H1 (cell line): ENCODE measurements around the gene FAM76B. TPM values are rescaled to one million over a fixed set of nuclear protein-coding genes. Genes with fewer than 3 reads are reported as not detected.

Experiments
- CTCF ChIA-PET: fragments of 300-600 bp; sonication (Branson Sonifier 250); formaldehyde crosslinking; loops from one replicate; lab custom pipeline; 2021; ENCODE audit not compliant: partially characterized antibody; lab: Charles Lee
- POLR2A ChIA-PET: fragments of 300-600 bp; sonication (Branson Sonifier 250); formaldehyde crosslinking; loops from one replicate; lab custom pipeline; 2021; ENCODE audit warnings: inconsistent platforms; ENCODE audit not compliant: partially characterized antibody; lab: Charles Lee
- DNase-seq, 2 experiments: peaks; one replicate each; pipeline versions ENCODE4 v3.0.0 to v3.0.0-alpha.2; 2010 to 2022; ENCODE audit warnings: low spot score in 2 of 2, low read depth in 1 of 2, mixed read lengths in 1 of 2
- FAIRE-seq: peaks from 2 replicates; lab custom pipeline; 2011; peaks lifted over from hg19 to GRCh38; lab: Jason Lieb, UNC
- H2AFZ ChIP-seq: 2 replicates; pipeline ENCODE4 v1.8.1; 2012; ENCODE audit warnings: low read length, inconsistent platforms
- H2AK5ac ChIP-seq: 2 replicates; pipeline ENCODE4 v1.6.1; 2013; ENCODE audit warnings: low read depth, low read length
- H2BK120ac ChIP-seq: replicated peaks from 2 replicates; pipeline ENCODE3; 2013; ENCODE audit warnings: low read depth, low read length, inconsistent platforms
- H2BK12ac ChIP-seq: 2 replicates; pipeline ENCODE4 v1.6.1; 2013; ENCODE audit warnings: low read depth, low read length
- H2BK15ac ChIP-seq: 2 replicates; pipeline ENCODE4 v1.6.1; 2013; ENCODE audit warnings: low read length
- H2BK20ac ChIP-seq: 2 replicates; pipeline ENCODE4 v1.6.1; 2013; ENCODE audit warnings: low read length
- H2BK5ac ChIP-seq: 2 replicates; pipeline ENCODE4 v1.6.1; 2013; ENCODE audit warnings: low read depth, low read length
- H3K14ac ChIP-seq: 2 replicates; pipeline ENCODE4 v1.6.1; 2013; ENCODE audit warnings: inconsistent platforms; ENCODE audit not compliant: insufficient read length
- H3K18ac ChIP-seq: 2 replicates; pipeline ENCODE4 v1.6.1; 2013; ENCODE audit warnings: low read length; ENCODE audit errors: extremely low read depth
- H3K23ac ChIP-seq: 2 replicates; pipeline ENCODE4 v1.6.1; 2013; ENCODE audit warnings: inconsistent platforms; ENCODE audit not compliant: insufficient read length
- H3K23me2 ChIP-seq: 2 replicates; pipeline ENCODE4 v1.6.1; 2013; ENCODE audit warnings: low read depth, low read length
- H3K27ac ChIP-seq: 2 replicates; pipeline ENCODE4 v1.6.1; 2011; ENCODE audit warnings: low read depth, low read length, inconsistent platforms
- H3K27me3 ChIP-seq, 4 experiments: replicated peaks in 1 of 4; 1 replicate in 1 of 4; 2 replicates in 3 of 4; pipeline versions ENCODE4 v1.6.1 to v1.8.1; 2011 to 2013; ENCODE audit warnings: low read length in 3 of 4, mild to moderate bottlenecking in 3 of 4, inconsistent platforms in 2 of 4, mixed read lengths in 2 of 4, moderate library complexity in 1 of 4; ENCODE audit not compliant: control insufficient read depth in 3 of 4, insufficient read depth in 3 of 4; ENCODE audit errors: extremely low read depth in 1 of 4
- H3K36me3 ChIP-seq, 4 experiments: 2 replicates each; pipeline versions ENCODE4 v1.6.1 to v1.8.1; 2011 to 2013; ENCODE audit warnings: mild to moderate bottlenecking in 4 of 4, low read length in 3 of 4, moderate library complexity in 2 of 4, control low read depth in 1 of 4, inconsistent platforms in 1 of 4; ENCODE audit not compliant: insufficient read depth in 4 of 4, control insufficient read depth in 2 of 4
- H3K4ac ChIP-seq: replicated peaks from 2 replicates; pipeline ENCODE3; 2013; ENCODE audit warnings: low read length, low read depth, mixed read lengths, inconsistent platforms; ENCODE audit not compliant: insufficient read length
- H3K4me1 ChIP-seq, 4 experiments: replicated peaks in 1 of 4; 1 replicate in 1 of 4; 2 replicates in 3 of 4; pipeline versions ENCODE4 v1.6.1 to v1.8.1; 2011 to 2013; ENCODE audit warnings: low read length in 3 of 4, inconsistent platforms in 2 of 4, mixed read lengths in 1 of 4; ENCODE audit not compliant: insufficient read depth in 4 of 4, control insufficient read depth in 3 of 4
- H3K4me2 ChIP-seq, 2 experiments: 2 replicates each; pipeline versions ENCODE4 v1.6.1 to v1.8.1; 2011 to 2013; ENCODE audit warnings: low read depth in 2 of 2, low read length in 2 of 2, control low read depth in 1 of 2, inconsistent platforms in 1 of 2, mild to moderate bottlenecking in 1 of 2; ENCODE audit not compliant: insufficient read depth in 1 of 2
- H3K4me3 ChIP-seq, 4 experiments: fragments of 200-600, 300-600 bp in 1 of 4; sonication (generic), shearing (Covaris generic), sonication (Bioruptor Twin) in 1 of 4; 2 replicates each; pipeline versions ENCODE4 v1.5.1 to v1.8.1; 2011 to 2016; ENCODE audit warnings: low read length in 4 of 4, low read depth in 3 of 4, control low read depth in 2 of 4, inconsistent platforms in 2 of 4, mild to moderate bottlenecking in 2 of 4, mixed read lengths in 1 of 4, moderate library complexity in 1 of 4; ENCODE audit not compliant: insufficient read depth in 2 of 4; ENCODE audit errors: extremely low read depth in 1 of 4
- H3K56ac ChIP-seq: replicated peaks from 2 replicates; pipeline ENCODE3; 2013; ENCODE audit warnings: low read depth, mild to moderate bottlenecking, mixed read lengths, low read length, inconsistent platforms; ENCODE audit not compliant: insufficient read length
- H3K79me1 ChIP-seq: 2 replicates; pipeline ENCODE4 v1.6.1; 2013; ENCODE audit warnings: low read depth, low read length, control low read depth
- H3K79me2 ChIP-seq, 2 experiments: 2 replicates each; pipeline versions ENCODE4 v1.6.1 to v1.8.1; 2012 to 2013; ENCODE audit warnings: low read length in 2 of 2, mild to moderate bottlenecking in 2 of 2, inconsistent platforms in 1 of 2; ENCODE audit not compliant: insufficient read depth in 2 of 2, control insufficient read depth in 1 of 2
- H3K9ac ChIP-seq, 4 experiments: replicated peaks in 1 of 4; 1 replicate in 1 of 4; 2 replicates in 3 of 4; pipeline versions ENCODE4 v1.6.1 to v1.8.1; 2011 to 2013; ENCODE audit warnings: low read depth in 3 of 4, low read length in 3 of 4, control low read depth in 2 of 4, mild to moderate bottlenecking in 2 of 4, moderate library complexity in 2 of 4, inconsistent platforms in 1 of 4; ENCODE audit errors: extremely low read depth in 1 of 4
- H3K9me3 ChIP-seq, 2 experiments: 2 replicates each; pipeline versions ENCODE4 v1.6.1 to v1.8.1; 2012 to 2013; ENCODE audit warnings: mild to moderate bottlenecking in 2 of 2, moderate library complexity in 2 of 2, control low read depth in 1 of 2, inconsistent platforms in 1 of 2, low read depth in 1 of 2, low read length in 1 of 2, mixed read lengths in 1 of 2; ENCODE audit not compliant: insufficient read depth in 2 of 2
- H4K20me1 ChIP-seq, 2 experiments: replicated peaks in 1 of 2; 2 replicates each; pipeline versions ENCODE3 to v1.8.1; 2011 to 2013; ENCODE audit warnings: inconsistent platforms in 2 of 2, low read length in 2 of 2, mild to moderate bottlenecking in 1 of 2; ENCODE audit not compliant: insufficient read depth in 2 of 2, control insufficient read depth in 1 of 2
- H4K5ac ChIP-seq: 2 replicates; pipeline ENCODE4 v1.6.1; 2013; ENCODE audit warnings: low read length, low read depth, mixed read lengths, inconsistent platforms; ENCODE audit not compliant: insufficient read length
- H4K8ac ChIP-seq: 2 replicates; pipeline ENCODE4 v1.8.0; 2013; ENCODE audit warnings: mild to moderate bottlenecking, moderate library complexity, low read length, inconsistent platforms; ENCODE audit not compliant: insufficient read depth; ENCODE audit errors: extremely low read depth
- H4K91ac ChIP-seq: replicated peaks from 2 replicates; pipeline ENCODE3; 2013; ENCODE audit warnings: low read length, mixed read lengths, inconsistent platforms; ENCODE audit not compliant: insufficient read length
- BRCA1 ChIP-seq: IDR thresholded peaks from 2 replicates; pipeline ENCODE4 v1.6.1; 2012; ENCODE audit warnings: low read depth, low read length, improper control_type of control experiment
- EGR1 ChIP-seq: IDR thresholded peaks from 2 replicates; pipeline ENCODE4 v1.6.1; 2011; ENCODE audit warnings: low read depth, low read length, borderline replicate concordance
- HDAC2 ChIP-seq, 2 experiments: fragments of 300-600 bp in 1 of 2; sonication (generic) in 1 of 2; IDR thresholded peaks; 2 replicates each; pipeline ENCODE4 v1.6.1; 2011 to 2012; ENCODE audit warnings: low read depth in 2 of 2, low read length in 2 of 2, mild to moderate bottlenecking in 2 of 2, moderate library complexity in 2 of 2, borderline replicate concordance in 1 of 2, inconsistent platforms in 1 of 2
- JUND ChIP-seq: IDR thresholded peaks from 2 replicates; pipeline ENCODE4 v1.6.1; 2011; ENCODE audit warnings: mild to moderate bottlenecking, improper control_type of control experiment, low read length
- MAFK ChIP-seq: IDR thresholded peaks from 2 replicates; pipeline ENCODE4 v1.6.1; 2012; ENCODE audit warnings: low read depth, mild to moderate bottlenecking, improper control_type of control experiment, low read length
- RAD21 ChIP-seq, 2 experiments: IDR thresholded peaks in 1 of 2; conservative IDR thresholded peaks in 1 of 2; 2 replicates each; pipeline ENCODE4 v1.6.1; 2011; ENCODE audit warnings: low read depth in 2 of 2, low read length in 2 of 2, improper control_type of control experiment in 1 of 2, inconsistent platforms in 1 of 2, mild to moderate bottlenecking in 1 of 2, moderate library complexity in 1 of 2
- RBBP5 ChIP-seq: IDR thresholded peaks from 2 replicates; pipeline ENCODE4 v1.7.1; 2012; ENCODE audit warnings: low read depth, mild to moderate bottlenecking, inconsistent platforms, low read length, moderate library complexity, borderline replicate concordance
- SP1 ChIP-seq: IDR thresholded peaks from 2 replicates; pipeline ENCODE4 v1.6.1; 2011; ENCODE audit warnings: low read depth, low read length
- USF2 ChIP-seq: IDR thresholded peaks from 2 replicates; pipeline ENCODE4 v1.6.1; 2011; ENCODE audit warnings: low read length, improper control_type of control experiment
- ZNF274 ChIP-seq: IDR thresholded peaks from 2 replicates; pipeline ENCODE4 v1.7.0; 2012; ENCODE audit warnings: low read length, borderline replicate concordance; ENCODE audit errors: extremely low read depth
- WGBS, 2 experiments: shearing (Covaris generic) in 1 of 2; methylation state at CpG; one replicate each; pipeline versions ENCODE4 v1.1.6 to v1.1.7; 2013 to 2015; ENCODE audit warnings: low lambda C conversion rate in 2 of 2, mixed read lengths in 2 of 2, inconsistent platforms in 1 of 2, low coverage in 1 of 2, missing lambda C conversion rate in 1 of 2; ENCODE audit not compliant: insufficient replicate concordance in 2 of 2, insufficient coverage in 1 of 2, insufficient read length in 1 of 2; ENCODE audit errors: extremely low coverage in 1 of 2, missing lambda C conversion rate in 1 of 2; 5-methylcytosine and 5-hydroxymethylcytosine counted together
- polyA plus RNA-seq, 7 experiments: library from polyadenylated mRNA; depleted of rRNA in 3 of 7; stranded (reverse) in 5 of 7; unstranded in 2 of 7; fragments of >200 nt in 5 of 7; fragments of 200-250 nt in 2 of 7; gene quantifications; 1 replicate in 5 of 7; 2 replicates in 1 of 7; 4 replicates in 1 of 7; pipeline versions ENCODE4 v1.2.1 to v1.2.3, GENCODE V29; 2011 to 2013; ENCODE audit warnings: missing spikeins in 2 of 7, mixed read lengths in 2 of 7
- total RNA-seq: library from RNA; stranded (reverse); fragmentation: NEBNext Ultra II Directional; extraction: Animal tissue kit (Norgen Biotek cat#: 25700); gene quantifications from 2 replicates; pipeline ENCODE4 v1.2.1, GENCODE V29; 2021

Gene FAM76B
- total and polyA plus RNA-seq, 2 of the 8 experiments (the other 6 are each of a cell fraction or from before 2014, with no cell fraction given), result 11.0 to 22.3 TPM

DNA sequence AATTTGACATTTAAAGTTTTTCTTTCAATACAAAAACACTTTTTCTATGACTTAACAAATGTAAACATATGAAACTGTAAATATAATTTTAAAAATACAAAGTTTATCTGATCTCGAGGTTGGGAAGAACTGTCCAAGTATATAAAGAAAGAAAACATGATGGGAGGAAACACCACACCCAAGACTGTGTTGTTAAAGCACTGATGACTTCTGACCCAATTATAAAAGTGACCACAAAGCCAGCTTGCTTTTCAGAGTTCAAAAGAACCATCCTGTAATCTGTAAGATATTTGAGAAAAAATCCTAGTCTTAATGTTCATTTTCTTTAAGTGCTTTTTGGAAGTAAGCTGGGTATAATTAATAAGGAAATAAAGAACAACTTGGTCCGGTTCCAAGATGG lies 16.3 kb upstream of the FAM76B start:
- no peak overlapping the region for H3K56ac ChIP-seq
- no peak overlapping the region for H3K4me3 ChIP-seq
- no peak overlapping the region for H3K4ac ChIP-seq
- H4K8ac ChIP-seq, result no peak overlapping the region
- no peak overlapping the region for H2BK15ac ChIP-seq
- H3K4me2 ChIP-seq, result no peak overlapping the region
- no peak overlapping the region for H2BK120ac ChIP-seq
- no peaks in the 10 kb centered on the region; a peak in 1 of 4 replicates for H3K79me2 ChIP-seq
- 89% methylated on average over 2 of the region's 2 CpGs; no CpG with 5 or more reads in 1 of the 2 experiments for WGBS, 2 experiments
- H3K4me1 ChIP-seq, result no peaks in the 10 kb centered on the region
- no peak overlapping the region for H3K27ac ChIP-seq
- no peak overlapping the region for H2AK5ac ChIP-seq
- no peak overlapping the region for H2BK5ac ChIP-seq
- no peak for DNase-seq
- H3K23me2 ChIP-seq, result no peaks in the 10 kb centered on the region
- POLR2A ChIA-PET, result interaction anchor here (4.8 kb wide), 1 partner anchor 16 kb away, joined by 20 read pairs; the partner anchor contains the start of genes CEP57 and FAM76B
- no peaks in the 10 kb centered on the region for H4K20me1 ChIP-seq
- H2AFZ ChIP-seq, result no peak overlapping the region
- H3K27me3 ChIP-seq, result no peaks in the 10 kb centered on the region
- no peak for FAIRE-seq
- H2BK12ac ChIP-seq, result no peak overlapping the region
- CTCF ChIA-PET, result no interaction called here
- H3K9me3 ChIP-seq, result peaks cover 12 to 14% of the 10 kb centered on the region in 2 experiments; a peak in 3 of 4 replicates
- H3K36me3 ChIP-seq, result peaks cover 5 to 50% (median 30%) of the 10 kb centered on the region in 4 experiments; a peak in 7 of 8 replicates
- no peaks in the 10 kb centered on the region for H3K79me1 ChIP-seq
- no peak overlapping the region for H3K14ac ChIP-seq
- H3K23ac ChIP-seq, result no peak overlapping the region
- H4K5ac ChIP-seq, result no peak overlapping the region
- H3K9ac ChIP-seq, result no peak overlapping the region
- no peak overlapping the region for H2BK20ac ChIP-seq
- no peak overlapping the region for H4K91ac ChIP-seq
- no peak overlapping the region for H3K18ac ChIP-seq
- TF ChIP-seq USF2 (no peak), EGR1 (no peak), JUND (no peak), RAD21 (IDR thresholded peaks at IDR 0.05 in 1 of 2, conservative IDR thresholded peaks at IDR 0.05 in 1 of 2; ENCODE audit: low read depth in 2 of 2, low read length in 2 of 2) (no peak), BRCA1 (no peak), HDAC2 (IDR thresholded peaks at IDR 0.05; ENCODE audit: borderline replicate concordance in 1 of 2, low read depth in 2 of 2, low read length in 2 of 2) (no peak), ZNF274 (no peak), MAFK (no peak), SP1 (no peak), RBBP5 (no peak)
